ENCODE measurements around the gene LIN28B. TPM values are rescaled to one million over a fixed set of nuclear protein-coding genes. Genes with fewer than 3 reads are reported as not detected.

The LIN28B gene, protein sequence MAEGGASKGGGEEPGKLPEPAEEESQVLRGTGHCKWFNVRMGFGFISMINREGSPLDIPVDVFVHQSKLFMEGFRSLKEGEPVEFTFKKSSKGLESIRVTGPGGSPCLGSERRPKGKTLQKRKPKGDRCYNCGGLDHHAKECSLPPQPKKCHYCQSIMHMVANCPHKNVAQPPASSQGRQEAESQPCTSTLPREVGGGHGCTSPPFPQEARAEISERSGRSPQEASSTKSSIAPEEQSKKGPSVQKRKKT
- total RNA-seq, result not detected

DNA sequence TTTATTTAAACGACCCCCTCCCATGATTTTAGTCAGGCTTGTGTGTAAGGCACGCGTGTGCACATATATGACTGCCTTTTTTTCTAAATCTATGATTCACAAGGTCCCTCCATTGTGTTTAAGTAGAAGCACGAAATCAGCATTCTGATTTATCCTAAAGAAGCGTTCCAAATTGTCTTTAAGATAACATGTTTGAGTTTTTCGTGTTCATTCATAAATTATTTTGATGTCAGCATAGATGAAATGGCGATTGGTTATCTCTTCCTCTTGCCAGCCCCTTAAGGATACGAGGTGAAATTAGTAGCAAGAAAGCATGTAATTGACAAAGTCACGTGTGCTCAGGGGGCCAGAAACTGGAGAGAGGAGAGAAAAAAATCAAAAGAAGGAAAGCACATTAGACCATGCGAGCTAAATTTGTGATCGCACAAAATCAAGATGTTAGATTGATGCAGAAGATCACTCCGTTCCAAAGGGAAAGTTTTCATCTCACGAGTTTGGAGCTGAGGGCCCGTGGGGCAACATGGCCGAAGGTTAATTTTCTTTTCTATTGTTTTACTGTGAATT is at the start of gene LIN28B:
Gene LIN28B, plus strand, starts transcription at position 377 of the 564 bp plus-strand sequence. Its CDS starts 144 bp downstream, at position 521.
- H3K27me3 ChIP-seq (ENCODE audit: insufficient read depth, low read length), result peaks cover 92% of the 10 kb centered on the region
- no peak within 1 kb of the TSS for H3K4me3 ChIP-seq (ENCODE audit: low read length)
- no peaks in the 10 kb centered on the region for H3K4me1 ChIP-seq (ENCODE audit: insufficient read depth, low read length)

DNA sequence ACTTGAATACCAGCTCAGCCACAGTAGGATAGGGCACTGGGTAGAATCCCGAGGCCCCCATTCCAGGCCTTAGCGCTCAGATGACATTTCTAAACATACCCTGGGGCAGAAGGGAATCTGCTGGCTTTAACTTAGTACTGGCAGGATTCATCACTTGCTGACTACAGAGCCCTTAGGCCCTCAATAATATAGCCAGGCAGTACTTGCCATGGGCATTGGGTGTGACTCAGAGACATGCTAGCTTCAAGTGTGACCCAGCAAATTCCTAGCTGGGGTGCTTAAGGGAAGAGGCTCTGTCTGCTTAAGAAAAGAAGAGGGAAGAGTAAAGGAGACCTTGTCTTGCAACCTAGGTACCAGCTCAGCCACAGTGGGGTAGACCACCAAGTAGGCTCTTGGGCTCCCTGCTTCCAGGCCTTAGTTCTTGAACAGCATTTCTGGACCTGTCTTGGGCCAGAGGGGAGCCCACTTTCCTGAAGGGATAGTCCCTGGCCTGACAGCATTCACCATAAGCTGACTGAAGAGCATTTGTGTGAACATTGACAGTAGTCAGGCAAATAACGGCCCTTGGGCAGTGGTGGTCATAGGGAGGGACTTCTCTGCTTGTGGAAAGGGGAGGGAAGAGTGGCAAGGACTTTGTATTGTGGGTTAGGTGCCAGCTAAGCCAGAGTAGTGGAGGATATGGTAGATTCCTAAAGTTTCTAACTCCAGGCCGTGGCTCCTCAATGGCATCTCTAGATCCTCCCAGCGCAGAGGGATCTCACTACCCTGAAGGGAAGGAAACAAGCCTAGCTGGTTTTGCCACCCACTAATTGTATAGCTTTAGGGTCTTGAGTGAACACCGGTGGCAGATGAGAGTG is 48.6 kb upstream of the LIN28B start:
- no peaks in the 10 kb centered on the region for H3K4me1 ChIP-seq (ENCODE audit: insufficient read depth, low read length)
- no peak overlapping the region for H3K4me3 ChIP-seq (ENCODE audit: low read length)
- H3K9me3 ChIP-seq (ENCODE audit: low read depth, low read length), result no peaks in the 10 kb centered on the region
- H3K27me3 ChIP-seq (ENCODE audit: insufficient read depth, low read length), result peaks cover 3% of the 10 kb centered on the region

More for the DNA sequence above, at the start of gene LIN28B:
- no peaks in the 10 kb centered on the region for H3K9me3 ChIP-seq (ENCODE audit: low read depth, low read length)

DNA sequence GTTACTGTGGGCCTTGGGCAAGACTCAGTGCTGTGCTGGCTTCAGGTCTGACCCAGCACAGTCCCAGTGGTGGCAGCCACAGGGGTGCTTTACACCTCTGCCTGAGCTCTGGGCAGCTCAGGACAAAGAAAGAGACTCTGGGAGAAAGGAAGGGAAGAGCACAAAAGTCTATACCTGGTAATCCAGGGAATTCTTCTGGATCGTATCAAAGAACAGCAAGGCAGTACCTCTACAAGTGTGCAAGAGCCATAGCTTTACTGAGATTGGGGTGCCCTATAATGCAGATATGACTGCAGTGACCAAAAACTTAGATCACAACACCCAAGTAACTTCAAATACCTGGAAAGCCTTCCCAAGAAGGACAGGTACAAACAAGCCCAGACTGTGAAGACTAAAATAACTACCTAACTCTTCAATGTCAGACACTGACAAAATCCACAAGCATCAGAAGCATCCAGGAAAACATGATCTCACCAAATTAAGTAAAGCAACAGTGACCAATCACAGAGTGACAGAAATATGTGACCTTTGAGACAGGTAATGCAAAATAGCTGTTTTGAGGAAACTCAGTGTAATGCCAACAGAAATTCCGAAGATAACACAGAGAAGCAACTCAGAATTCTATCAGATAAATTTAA is 47.9 kb upstream of the LIN28B start:
- Histone ChIP-seq H3K4me3 (ENCODE audit: low read length) (no peak overlapping the region), H3K4me1 (ENCODE audit: insufficient read depth, low read length) (no peaks in the 10 kb centered on the region), H3K27me3 (ENCODE audit: insufficient read depth, low read length) (peaks cover 3% of the 10 kb centered on the region), H3K9me3 (ENCODE audit: low read depth, low read length) (no peaks in the 10 kb centered on the region)

DNA sequence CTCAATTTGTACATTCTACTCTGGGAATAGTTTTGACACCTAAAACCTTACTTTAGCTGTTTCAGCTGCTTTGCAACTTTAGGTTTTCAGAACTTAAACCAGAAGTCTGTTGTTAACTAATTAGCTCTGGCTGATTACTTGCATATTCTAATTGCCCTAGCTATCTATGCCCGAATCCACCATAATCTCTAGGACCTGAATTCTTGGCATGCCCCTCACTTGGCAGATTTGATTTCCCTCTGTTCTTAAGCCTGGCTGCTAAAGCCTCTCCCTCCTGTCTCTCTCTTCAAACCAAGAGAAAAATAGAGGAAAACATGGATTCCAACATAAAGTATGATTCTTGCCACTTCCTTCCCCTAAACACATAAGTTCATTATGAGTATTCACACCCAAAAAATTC is 35.0 kb upstream of the LIN28B start:
- peaks cover 2% of the 10 kb centered on the region for H3K27me3 ChIP-seq (ENCODE audit: insufficient read depth, low read length)
- no peaks in the 10 kb centered on the region for H3K4me1 ChIP-seq (ENCODE audit: insufficient read depth, low read length)
- no peak overlapping the region for H3K4me3 ChIP-seq (ENCODE audit: low read length)
- H3K9me3 ChIP-seq (ENCODE audit: low read depth, low read length), result no peaks in the 10 kb centered on the region

DNA sequence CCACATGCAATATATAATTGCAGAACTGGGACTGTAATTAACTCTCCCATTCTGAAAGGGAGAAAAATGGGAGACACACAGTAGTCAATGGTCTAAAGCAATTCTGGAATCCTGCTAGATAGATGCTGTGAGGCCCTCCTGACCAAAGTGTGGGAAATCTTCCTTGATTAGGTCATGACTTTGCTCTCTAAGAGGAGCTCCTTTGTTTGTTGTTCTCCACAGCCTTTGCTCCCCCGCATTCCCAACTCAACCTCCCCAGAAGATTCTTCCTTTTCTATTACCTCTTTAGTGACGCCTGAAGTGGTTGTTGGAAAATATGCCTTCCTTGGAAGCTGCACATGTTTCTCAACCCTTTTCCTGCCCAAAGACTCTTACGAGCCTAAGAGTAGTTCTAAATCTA is 28.8 kb upstream of the LIN28B start:
- Histone ChIP-seq H3K27me3 (ENCODE audit: insufficient read depth, low read length) (peaks cover 7% of the 10 kb centered on the region), H3K4me3 (ENCODE audit: low read length) (no peak overlapping the region)

DNA sequence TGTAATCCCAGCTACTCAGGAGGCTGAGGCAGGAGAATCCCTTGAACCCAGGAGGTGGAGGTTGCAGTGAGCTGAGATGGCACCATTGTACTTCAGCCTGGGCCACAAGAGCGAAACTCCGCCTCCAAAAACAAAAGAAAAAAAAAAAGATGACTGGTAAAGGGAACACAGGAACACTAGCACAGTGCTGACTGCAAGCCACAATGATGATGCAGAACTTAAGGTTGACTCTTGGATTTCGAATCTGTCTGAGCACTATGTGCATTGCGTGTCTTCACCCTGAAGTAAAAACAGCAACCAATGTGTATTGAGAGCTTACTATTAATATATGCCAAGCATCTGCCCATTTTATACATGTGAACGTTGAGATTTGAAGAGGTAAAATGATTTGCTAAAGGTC is 27.6 kb upstream of the LIN28B start:
- Histone ChIP-seq H3K4me1 (ENCODE audit: insufficient read depth, low read length) (no peaks in the 10 kb centered on the region), H3K27me3 (ENCODE audit: insufficient read depth, low read length) (peaks cover 13% of the 10 kb centered on the region), H3K9me3 (ENCODE audit: low read depth, low read length) (no peaks in the 10 kb centered on the region), H3K4me3 (ENCODE audit: low read length) (no peak overlapping the region)

More for the DNA sequence above, 28.8 kb upstream of the LIN28B start:
- H3K9me3 ChIP-seq (ENCODE audit: low read depth, low read length), result no peaks in the 10 kb centered on the region
- H3K4me1 ChIP-seq (ENCODE audit: insufficient read depth, low read length), result no peaks in the 10 kb centered on the region

DNA sequence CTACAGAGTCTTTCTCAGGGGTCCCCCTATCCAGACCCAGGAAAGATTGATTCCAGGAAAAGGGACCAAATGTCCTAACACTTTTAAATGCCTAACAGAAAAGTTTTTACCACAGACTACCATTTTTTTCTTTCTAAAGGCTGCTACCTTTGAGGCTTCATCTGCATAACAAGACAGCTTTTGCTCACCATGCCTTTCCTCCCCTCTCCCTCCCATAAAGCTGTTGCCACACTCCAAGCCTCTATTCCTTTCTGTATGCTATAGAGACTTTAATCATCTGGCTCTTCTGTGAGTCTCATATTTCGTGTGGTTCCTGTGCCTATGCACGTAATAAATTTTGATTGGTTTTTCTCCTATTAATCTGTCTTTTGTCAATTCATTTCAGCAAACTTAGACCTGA is 26.0 kb upstream of the LIN28B start:
- no peak overlapping the region for H3K4me3 ChIP-seq (ENCODE audit: low read length)
- no peaks in the 10 kb centered on the region for H3K4me1 ChIP-seq (ENCODE audit: insufficient read depth, low read length)
- peaks cover 13% of the 10 kb centered on the region for H3K27me3 ChIP-seq (ENCODE audit: insufficient read depth, low read length)
- no peaks in the 10 kb centered on the region for H3K9me3 ChIP-seq (ENCODE audit: low read depth, low read length)

DNA sequence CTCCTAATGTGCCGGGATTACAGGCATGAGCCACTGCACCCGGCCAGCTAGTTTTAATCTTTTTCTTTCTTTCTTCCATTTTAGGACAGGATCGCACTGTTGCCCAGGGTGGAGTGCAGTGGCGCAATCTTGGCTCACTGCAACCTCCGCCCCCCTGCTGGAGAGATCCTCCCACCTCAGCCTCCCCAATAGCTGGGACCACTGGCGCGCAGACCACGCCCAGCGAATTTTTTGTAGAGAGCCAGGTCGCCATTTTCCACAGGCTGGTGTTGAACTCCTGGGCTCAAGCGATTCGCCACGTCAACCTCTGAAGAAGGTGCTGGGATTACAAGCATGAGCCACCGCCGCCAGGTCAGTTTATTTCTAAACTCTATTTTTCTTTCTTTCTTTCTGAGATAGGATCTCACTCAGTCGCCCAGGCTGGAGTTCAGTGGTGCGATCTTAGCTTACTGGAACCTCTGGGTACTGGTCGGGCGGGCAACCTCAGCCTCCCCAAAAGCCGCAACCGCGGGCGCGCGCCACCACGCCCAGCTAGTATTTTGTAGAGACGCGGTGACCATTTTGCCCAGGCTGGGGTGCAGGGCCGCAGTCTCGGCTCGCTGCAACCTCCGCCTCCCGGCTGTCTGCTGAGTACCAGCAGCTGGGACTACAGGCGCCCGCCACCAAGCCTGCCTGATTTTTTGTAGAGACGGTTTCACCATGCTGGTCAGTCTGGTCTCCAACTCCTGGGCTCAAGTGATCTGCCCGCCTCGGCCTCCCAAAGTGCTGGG is 20.0 kb upstream of the LIN28B start:
- Histone ChIP-seq H3K9me3 (ENCODE audit: low read depth, low read length) (no peaks in the 10 kb centered on the region), H3K27me3 (ENCODE audit: insufficient read depth, low read length) (peaks cover 42% of the 10 kb centered on the region), H3K4me3 (ENCODE audit: low read length) (no peak overlapping the region), H3K4me1 (ENCODE audit: insufficient read depth, low read length) (peaks cover 10% of the 10 kb centered on the region)

DNA sequence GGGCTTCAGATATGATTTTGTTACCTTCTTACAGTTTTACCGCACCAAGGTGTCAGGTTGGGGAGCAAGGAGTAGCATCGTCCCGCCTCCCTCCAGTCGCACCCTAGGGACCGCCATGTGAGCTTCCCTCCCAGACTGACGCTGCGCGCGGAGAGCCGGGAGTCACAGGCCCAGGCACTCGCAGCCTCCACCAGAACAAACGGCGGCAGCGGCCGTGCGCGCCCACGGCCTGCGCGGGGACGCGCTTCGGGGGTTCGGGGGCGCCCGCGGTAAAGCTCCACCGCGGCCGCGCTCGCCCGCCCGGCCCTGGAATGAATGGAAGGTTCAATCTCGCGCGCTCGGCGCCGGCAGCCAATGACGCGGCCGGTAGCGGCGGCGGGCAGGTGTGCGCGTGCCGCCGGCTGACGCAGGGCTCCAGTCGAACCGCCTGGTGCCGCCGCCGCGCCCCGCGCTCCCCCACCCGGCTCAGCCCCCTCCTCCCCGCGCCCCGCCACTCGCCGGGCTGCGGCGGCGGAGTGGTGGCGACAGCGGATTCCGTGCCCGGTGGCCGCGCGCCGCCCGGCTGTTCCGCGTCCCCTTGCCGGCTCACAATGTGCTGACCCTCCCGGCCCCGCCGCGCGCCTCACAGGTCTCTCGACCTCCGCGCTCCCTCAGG is 16.5 kb upstream of the LIN28B start:
- H3K4me3 ChIP-seq (ENCODE audit: low read length), result no peak overlapping the region
- peaks cover 66% of the 10 kb centered on the region for H3K27me3 ChIP-seq (ENCODE audit: insufficient read depth, low read length)
- H3K9me3 ChIP-seq (ENCODE audit: low read depth, low read length), result no peaks in the 10 kb centered on the region
- peaks cover 10% of the 10 kb centered on the region for H3K4me1 ChIP-seq (ENCODE audit: insufficient read depth, low read length)

DNA sequence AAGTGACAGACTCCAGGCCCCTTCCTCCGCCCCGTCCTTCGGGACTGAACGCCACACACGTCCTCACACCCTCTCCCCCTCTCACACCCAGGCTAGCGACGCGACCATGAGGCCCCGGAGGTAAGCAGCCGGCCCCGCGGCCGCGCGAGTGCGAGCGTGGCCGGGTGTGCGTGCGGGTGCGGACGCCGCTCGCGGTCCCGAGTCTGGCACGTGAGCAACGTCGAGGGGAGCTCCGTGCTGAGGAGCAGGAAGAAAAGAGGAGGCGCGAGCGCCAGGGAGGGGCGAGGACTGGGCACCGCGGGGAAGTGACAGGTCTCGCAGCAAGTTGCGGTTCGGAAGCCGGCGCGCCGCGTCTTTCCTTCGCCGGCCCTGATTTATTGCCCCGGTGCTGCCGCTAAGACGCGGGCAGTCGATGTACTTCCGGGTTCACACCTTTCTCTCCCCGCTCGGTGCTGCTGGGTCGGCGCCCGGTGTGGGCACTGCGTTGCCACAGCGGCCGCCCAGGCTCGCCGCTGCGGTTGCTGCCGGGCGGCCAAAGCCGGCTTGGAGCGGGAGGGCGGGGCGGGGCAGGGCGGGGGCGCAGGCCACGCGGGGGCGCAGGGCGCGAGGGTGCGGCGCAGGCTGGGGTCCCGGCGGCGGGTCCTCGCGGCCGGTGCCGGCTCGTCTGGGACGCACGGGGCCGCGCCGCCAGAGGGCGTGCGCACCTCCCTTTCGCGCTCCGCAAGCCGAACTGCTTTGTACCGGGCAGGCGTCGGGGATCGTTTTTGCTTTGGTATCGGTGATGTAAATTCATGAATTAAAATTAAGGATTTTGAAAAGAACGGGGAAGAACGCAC is 15.8 kb upstream of the LIN28B start:
- H3K4me3 ChIP-seq (ENCODE audit: low read length), result no peak overlapping the region
- H3K27me3 ChIP-seq (ENCODE audit: insufficient read depth, low read length), result peaks cover 71% of the 10 kb centered on the region
- no peaks in the 10 kb centered on the region for H3K9me3 ChIP-seq (ENCODE audit: low read depth, low read length)
- peaks cover 10% of the 10 kb centered on the region for H3K4me1 ChIP-seq (ENCODE audit: insufficient read depth, low read length)

DNA sequence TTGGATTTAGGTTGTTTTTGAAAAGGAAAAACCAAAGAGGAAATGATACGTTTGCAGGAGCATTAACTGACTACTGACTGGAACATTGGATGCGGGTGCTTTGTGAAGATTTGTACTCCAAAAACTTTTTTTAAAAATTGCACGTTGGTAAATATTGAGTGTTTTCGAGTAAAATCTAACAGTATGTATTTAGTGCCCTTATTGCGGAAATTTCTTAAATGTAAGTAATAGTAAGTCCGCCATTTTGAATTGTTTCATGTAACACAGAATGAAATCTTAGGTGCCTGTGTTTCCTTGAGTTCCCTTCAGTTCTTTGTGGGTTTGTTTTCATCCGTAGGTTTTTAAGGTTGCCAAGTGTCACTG is 15.2 kb upstream of the LIN28B start:
- Histone ChIP-seq H3K9me3 (ENCODE audit: low read depth, low read length) (no peaks in the 10 kb centered on the region), H3K4me1 (ENCODE audit: insufficient read depth, low read length) (peaks cover 10% of the 10 kb centered on the region), H3K4me3 (ENCODE audit: low read length) (no peak overlapping the region), H3K27me3 (ENCODE audit: insufficient read depth, low read length) (peaks cover 74% of the 10 kb centered on the region)

DNA sequence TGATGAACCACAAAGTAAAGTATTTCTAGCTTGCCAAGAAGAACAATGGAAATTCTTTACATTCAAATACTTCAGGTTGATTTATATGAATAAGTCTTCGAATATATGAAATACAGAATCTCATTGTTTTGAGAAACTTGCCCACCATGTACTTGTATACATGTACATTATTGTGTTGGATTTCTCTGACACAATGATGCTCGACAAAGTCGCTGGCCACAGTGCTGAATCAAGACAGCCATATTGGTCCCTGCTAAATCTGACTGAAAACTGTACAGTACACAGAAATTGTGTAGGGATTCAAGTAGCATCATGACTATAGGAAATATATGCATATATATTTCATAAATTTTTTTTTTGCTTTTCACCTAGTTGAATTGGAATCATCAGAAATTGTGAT is 13.1 kb upstream of the LIN28B start:
- H3K9me3 ChIP-seq (ENCODE audit: low read depth, low read length), result no peaks in the 10 kb centered on the region
- H3K4me1 ChIP-seq (ENCODE audit: insufficient read depth, low read length), result peaks cover 10% of the 10 kb centered on the region
- H3K27me3 ChIP-seq (ENCODE audit: insufficient read depth, low read length), result peaks cover 69% of the 10 kb centered on the region
- H3K4me3 ChIP-seq (ENCODE audit: low read length), result no peak overlapping the region

DNA sequence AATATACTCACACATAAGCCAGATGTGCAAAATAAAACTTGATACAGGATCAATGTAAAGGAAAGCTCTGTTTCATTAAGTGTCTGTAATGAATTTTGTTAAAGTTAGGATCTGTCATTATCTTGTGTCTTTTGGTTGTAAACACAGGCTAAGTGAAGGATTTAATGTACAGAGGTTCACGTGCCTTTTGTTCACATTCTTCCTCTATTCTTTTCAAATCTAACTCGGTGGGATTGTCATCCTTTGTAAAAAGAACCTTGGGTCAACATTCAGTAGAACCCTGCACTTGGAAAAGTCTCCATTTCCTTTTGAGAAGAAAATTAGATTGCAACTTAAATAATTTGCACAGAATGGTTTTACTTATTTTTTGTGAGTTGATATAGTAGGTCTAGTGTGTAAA is 7.7 kb upstream of the LIN28B start:
- H3K4me1 ChIP-seq (ENCODE audit: insufficient read depth, low read length), result no peaks in the 10 kb centered on the region
- no peaks in the 10 kb centered on the region for H3K9me3 ChIP-seq (ENCODE audit: low read depth, low read length)
- H3K27me3 ChIP-seq (ENCODE audit: insufficient read depth, low read length), result peaks cover 74% of the 10 kb centered on the region
- H3K4me3 ChIP-seq (ENCODE audit: low read length), result no peak overlapping the region

All from mononuclear cell (primary cell).